ENCODE results near the gene INSYN2B. TPM values are rescaled to one million over a fixed set of nuclear protein-coding genes. Genes with fewer than 3 reads are reported as not detected.
"Not testable (repeated sequence)": the region's sequence is repeated elsewhere in the genome, so short reads cannot be mapped to it uniquely, and the experiment has no call there.

The INSYN2B gene
- polyA plus RNA-seq, 1 donor, result 0.34 TPM

GRCh38 chr5:169838688-169839087 is 141.6 kb downstream of the INSYN2B start:
- no peak overlapping the region for H3K27ac ChIP-seq (ENCODE audit: low read length)

GRCh38 chr5:169837686-169838085 is 142.6 kb downstream of the INSYN2B start:
- Histone ChIP-seq H3K4me1 (ENCODE audit: control insufficient read depth, insufficient read depth, low read length) (no peaks in the 10 kb centered on the region), H3K4me3 (ENCODE audit: low read length) (no peak overlapping the region), H3K36me3 (ENCODE audit: control insufficient read depth, insufficient read depth, low read length) (no peaks in the 10 kb centered on the region), H3K9me3 (ENCODE audit: control insufficient read depth, low read depth, low read length) (no peaks in the 10 kb centered on the region), H3K27me3 (ENCODE audit: control insufficient read depth, insufficient read depth, low read length) (no peaks in the 10 kb centered on the region), H3K27ac (ENCODE audit: low read length) (no peak overlapping the region)
- no peak for DNase-seq

More at GRCh38 chr5:169838688-169839087, 141.6 kb downstream of the INSYN2B start:
- H3K27me3 ChIP-seq (ENCODE audit: control insufficient read depth, insufficient read depth, low read length), result no peaks in the 10 kb centered on the region
- WGBS (ENCODE audit: insufficient coverage, low lambda C conversion rate), result no CpG with 5 or more reads among the region's 3 CpGs
- H3K4me1 ChIP-seq (ENCODE audit: control insufficient read depth, insufficient read depth, low read length), result no peaks in the 10 kb centered on the region
- H3K36me3 ChIP-seq (ENCODE audit: control insufficient read depth, insufficient read depth, low read length), result no peaks in the 10 kb centered on the region
- no peak overlapping the region for H3K4me3 ChIP-seq (ENCODE audit: low read length)
- H3K9me3 ChIP-seq (ENCODE audit: control insufficient read depth, low read depth, low read length), result no peaks in the 10 kb centered on the region
- no peak for DNase-seq

DNA sequence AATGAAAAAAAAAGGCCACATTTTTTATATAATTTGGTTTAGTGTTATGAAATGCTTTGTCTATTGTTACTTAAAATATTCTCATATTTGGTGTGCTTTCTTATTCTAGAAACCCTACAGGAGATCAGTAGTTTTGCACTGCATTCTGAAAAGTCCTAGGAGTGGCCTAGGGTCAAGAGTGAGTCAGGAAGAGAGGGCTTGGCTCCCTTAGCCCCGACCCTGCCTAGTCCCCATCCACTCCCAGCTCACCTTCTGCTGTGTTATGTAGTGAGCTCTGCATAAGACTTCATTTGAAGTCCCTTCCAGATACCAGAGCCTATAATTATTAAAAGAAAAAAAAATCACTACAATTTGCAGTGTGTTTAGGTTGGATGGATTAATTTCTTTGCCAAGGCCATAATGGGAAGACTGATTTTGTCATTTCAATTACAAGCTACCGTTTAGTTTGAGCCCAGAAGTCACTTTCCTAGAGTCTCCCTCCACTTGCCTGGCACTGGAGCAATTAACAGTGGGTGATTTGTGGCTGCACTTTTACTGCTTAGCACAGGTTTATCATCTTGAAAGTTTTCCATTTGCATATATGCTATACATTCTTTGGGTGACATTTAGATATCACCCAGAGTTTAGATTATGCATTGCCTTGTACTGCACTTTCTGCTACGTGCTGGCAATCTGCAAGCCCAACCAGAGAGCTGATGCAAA is 143.3 kb downstream of the INSYN2B start:
- H3K9me3 ChIP-seq (ENCODE audit: control insufficient read depth, low read depth, low read length), result no peaks in the 10 kb centered on the region
- no peak overlapping the region for H3K27ac ChIP-seq (ENCODE audit: low read length)
- H3K36me3 ChIP-seq (ENCODE audit: control insufficient read depth, insufficient read depth, low read length), result no peaks in the 10 kb centered on the region
- no peak overlapping the region for H3K4me3 ChIP-seq (ENCODE audit: low read length)
- no peak for DNase-seq
- no peaks in the 10 kb centered on the region for H3K4me1 ChIP-seq (ENCODE audit: control insufficient read depth, insufficient read depth, low read length)
- 60% methylated on average over 1 of the region's 3 CpGs for WGBS (ENCODE audit: insufficient coverage, low lambda C conversion rate)
- H3K27me3 ChIP-seq (ENCODE audit: control insufficient read depth, insufficient read depth, low read length), result no peaks in the 10 kb centered on the region

GRCh38 chr5:169834540-169834939 is 145.8 kb downstream of the INSYN2B start:
- H3K27ac ChIP-seq (ENCODE audit: low read length); H3K27me3 ChIP-seq (ENCODE audit: control insufficient read depth, insufficient read depth, low read length); H3K4me1 ChIP-seq (ENCODE audit: control insufficient read depth, insufficient read depth, low read length); H3K4me3 ChIP-seq (ENCODE audit: low read length); H3K9me3 ChIP-seq (ENCODE audit: control insufficient read depth, low read depth, low read length); H3K36me3 ChIP-seq (ENCODE audit: control insufficient read depth, insufficient read depth, low read length); DNase-seq: not testable (repeated sequence)
- WGBS (ENCODE audit: insufficient coverage, low lambda C conversion rate), result no CpG with 5 or more reads among the region's 1 CpG

- H3K4me1 ChIP-seq (ENCODE audit: control insufficient read depth, insufficient read depth, low read length); H3K9me3 ChIP-seq (ENCODE audit: control insufficient read depth, low read depth, low read length); H3K4me3 ChIP-seq (ENCODE audit: low read length); H3K36me3 ChIP-seq (ENCODE audit: control insufficient read depth, insufficient read depth, low read length); H3K27ac ChIP-seq (ENCODE audit: low read length); DNase-seq; H3K27me3 ChIP-seq (ENCODE audit: control insufficient read depth, insufficient read depth, low read length): not testable (repeated sequence)
- WGBS (ENCODE audit: insufficient coverage, low lambda C conversion rate), result no CpG with 5 or more reads among the region's 2 CpGs
Measured at GRCh38 chr5:169833681-169834292, 146.5 kb downstream of the INSYN2B start.

- H3K4me3 ChIP-seq (ENCODE audit: low read length), result no peak overlapping the region
- no peak for DNase-seq
- H3K36me3 ChIP-seq (ENCODE audit: control insufficient read depth, insufficient read depth, low read length), result no peaks in the 10 kb centered on the region
- H3K27me3 ChIP-seq (ENCODE audit: control insufficient read depth, insufficient read depth, low read length), result no peaks in the 10 kb centered on the region
- H3K4me1 ChIP-seq (ENCODE audit: control insufficient read depth, insufficient read depth, low read length), result no peaks in the 10 kb centered on the region
- H3K27ac ChIP-seq (ENCODE audit: low read length), result no peak overlapping the region
- H3K9me3 ChIP-seq (ENCODE audit: control insufficient read depth, low read depth, low read length), result no peaks in the 10 kb centered on the region
Measured at GRCh38 chr5:169832845-169833244, 147.4 kb downstream of the INSYN2B start.

- no peaks in the 10 kb centered on the region for H3K9me3 ChIP-seq (ENCODE audit: control insufficient read depth, low read depth, low read length)
- DNase-seq, result no peak
- H3K4me1 ChIP-seq (ENCODE audit: control insufficient read depth, insufficient read depth, low read length), result no peaks in the 10 kb centered on the region
- no peak overlapping the region for H3K27ac ChIP-seq (ENCODE audit: low read length)
- H3K36me3 ChIP-seq (ENCODE audit: control insufficient read depth, insufficient read depth, low read length), result no peaks in the 10 kb centered on the region
- H3K27me3 ChIP-seq (ENCODE audit: control insufficient read depth, insufficient read depth, low read length), result no peaks in the 10 kb centered on the region
- no peak overlapping the region for H3K4me3 ChIP-seq (ENCODE audit: low read length)
- WGBS (ENCODE audit: insufficient coverage, low lambda C conversion rate), result no CpG with 5 or more reads among the region's 3 CpGs
Measured at GRCh38 chr5:169832304-169832703, 148.0 kb downstream of the INSYN2B start.

DNA sequence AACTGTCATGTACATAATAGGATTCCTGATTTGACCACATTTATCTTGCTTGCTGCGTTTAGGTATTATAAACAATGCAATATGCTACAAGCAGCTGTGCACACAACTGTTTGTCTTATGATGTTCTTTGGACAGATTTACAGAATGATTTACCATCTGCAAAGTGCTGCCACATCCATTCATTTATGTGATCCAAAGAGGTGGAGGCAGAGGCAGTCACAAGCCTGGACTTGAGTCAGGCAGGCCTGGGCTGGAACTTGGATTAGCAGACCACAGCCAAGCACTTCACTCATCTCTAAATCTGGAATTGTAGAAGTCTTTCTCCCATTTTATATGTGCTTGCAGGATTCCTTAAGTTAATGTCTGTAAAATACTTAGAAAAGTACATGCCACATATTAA is 149.0 kb downstream of the INSYN2B start:
- no peaks in the 10 kb centered on the region for H3K9me3 ChIP-seq (ENCODE audit: control insufficient read depth, low read depth, low read length)
- no CpG with 5 or more reads among the region's 1 CpG for whole genome bisulfite sequencing (ENCODE audit: insufficient coverage, low lambda C conversion rate)
- no peak for DNase-seq
- no peak overlapping the region for H3K4me3 ChIP-seq (ENCODE audit: low read length)
- H3K27me3 ChIP-seq (ENCODE audit: control insufficient read depth, insufficient read depth, low read length), result no peaks in the 10 kb centered on the region
- no peaks in the 10 kb centered on the region for H3K4me1 ChIP-seq (ENCODE audit: control insufficient read depth, insufficient read depth, low read length)
- H3K36me3 ChIP-seq (ENCODE audit: control insufficient read depth, insufficient read depth, low read length), result no peaks in the 10 kb centered on the region
- H3K27ac ChIP-seq (ENCODE audit: low read length), result no peak overlapping the region

GRCh38 chr5:169828385-169828784 is 151.9 kb downstream of the INSYN2B start:
- Histone ChIP-seq H3K4me3 (ENCODE audit: low read length) (no peak overlapping the region), H3K4me1 (ENCODE audit: control insufficient read depth, insufficient read depth, low read length) (no peaks in the 10 kb centered on the region), H3K36me3 (ENCODE audit: control insufficient read depth, insufficient read depth, low read length) (no peaks in the 10 kb centered on the region), H3K27ac (ENCODE audit: low read length) (no peak overlapping the region), H3K9me3 (ENCODE audit: control insufficient read depth, low read depth, low read length) (no peaks in the 10 kb centered on the region), H3K27me3 (ENCODE audit: control insufficient read depth, insufficient read depth, low read length) (no peaks in the 10 kb centered on the region)
- WGBS (ENCODE audit: insufficient coverage, low lambda C conversion rate), result 93% methylated on average over 2 of the region's 4 CpGs
- no peak for DNase-seq

DNA sequence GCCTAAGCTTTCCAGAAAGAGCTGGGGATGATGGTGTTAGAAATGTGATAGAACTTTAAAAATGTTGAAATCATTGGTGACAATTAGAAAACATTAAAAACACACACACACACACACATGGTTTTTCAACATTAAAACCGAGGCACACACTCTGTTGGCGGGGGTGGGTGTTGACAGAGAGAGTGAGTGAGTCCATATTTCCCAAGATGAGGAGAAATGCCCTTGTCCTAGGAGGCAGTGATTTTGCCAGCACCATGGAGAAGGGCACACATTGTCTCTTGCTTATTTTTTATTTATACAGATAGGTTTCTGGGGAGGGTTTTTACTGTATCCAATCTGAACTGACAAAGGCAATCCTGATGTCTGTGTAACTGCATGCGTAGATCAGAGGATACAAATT is 152.5 kb downstream of the INSYN2B start:
- no peak for DNase-seq
- Histone ChIP-seq H3K36me3 (ENCODE audit: control insufficient read depth, insufficient read depth, low read length) (no peaks in the 10 kb centered on the region), H3K4me3 (ENCODE audit: low read length) (no peak overlapping the region), H3K4me1 (ENCODE audit: control insufficient read depth, insufficient read depth, low read length) (no peaks in the 10 kb centered on the region), H3K27ac (ENCODE audit: low read length) (no peak overlapping the region), H3K27me3 (ENCODE audit: control insufficient read depth, insufficient read depth, low read length) (no peaks in the 10 kb centered on the region), H3K9me3 (ENCODE audit: control insufficient read depth, low read depth, low read length) (no peaks in the 10 kb centered on the region)
- no CpG with 5 or more reads among the region's 3 CpGs for WGBS (ENCODE audit: insufficient coverage, low lambda C conversion rate)

GRCh38 chr5:169826618-169827017 is 153.7 kb downstream of the INSYN2B start:
- no CpG with 5 or more reads among the region's 5 CpGs for WGBS (ENCODE audit: insufficient coverage, low lambda C conversion rate)
- no peaks in the 10 kb centered on the region for H3K9me3 ChIP-seq (ENCODE audit: control insufficient read depth, low read depth, low read length)
- H3K27ac ChIP-seq (ENCODE audit: low read length), result no peak overlapping the region
- no peak overlapping the region for H3K4me3 ChIP-seq (ENCODE audit: low read length)
- H3K36me3 ChIP-seq (ENCODE audit: control insufficient read depth, insufficient read depth, low read length), result no peaks in the 10 kb centered on the region
- no peak for DNase-seq
- no peaks in the 10 kb centered on the region for H3K4me1 ChIP-seq (ENCODE audit: control insufficient read depth, insufficient read depth, low read length)
- H3K27me3 ChIP-seq (ENCODE audit: control insufficient read depth, insufficient read depth, low read length), result no peaks in the 10 kb centered on the region
